GM19023 (cell line): ENCODE results near the gene KIAA1958.
"Not testable (repeated sequence)": the region's sequence is repeated elsewhere in the genome, so short reads cannot be mapped to it uniquely, and the experiment has no call there.

Source experiments
- ATAC-seq: cut with Tn5 transposase; IDR thresholded peaks from one replicate; pipeline ENCODE4 v1.9.1; 2021; ENCODE audit warnings: mild to moderate bottlenecking, moderate library complexity; ENCODE audit not compliant: unreplicated experiment

The KIAA1958 gene

DNA sequence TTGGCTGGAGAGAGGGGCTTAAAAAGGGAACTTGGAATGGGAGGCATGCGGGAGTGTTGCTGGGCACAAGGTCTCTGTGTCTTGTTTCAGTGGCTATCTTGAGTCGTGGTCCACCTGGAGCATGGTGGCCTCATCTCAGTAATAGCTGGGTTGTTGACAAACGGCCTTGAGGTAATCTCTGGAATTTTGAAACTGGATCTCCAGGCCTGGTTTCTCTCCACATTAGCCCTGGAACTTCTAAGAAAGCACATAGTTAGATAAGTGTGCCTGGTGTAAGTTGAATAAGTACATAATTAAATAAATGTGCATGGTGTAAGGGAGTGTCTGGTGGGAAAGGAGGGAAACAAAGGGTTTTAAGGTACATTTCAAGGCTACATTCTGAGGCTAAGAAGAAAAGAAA lies 169.0 kb downstream of the KIAA1958 start:
- no peak for ATAC-seq

DNA sequence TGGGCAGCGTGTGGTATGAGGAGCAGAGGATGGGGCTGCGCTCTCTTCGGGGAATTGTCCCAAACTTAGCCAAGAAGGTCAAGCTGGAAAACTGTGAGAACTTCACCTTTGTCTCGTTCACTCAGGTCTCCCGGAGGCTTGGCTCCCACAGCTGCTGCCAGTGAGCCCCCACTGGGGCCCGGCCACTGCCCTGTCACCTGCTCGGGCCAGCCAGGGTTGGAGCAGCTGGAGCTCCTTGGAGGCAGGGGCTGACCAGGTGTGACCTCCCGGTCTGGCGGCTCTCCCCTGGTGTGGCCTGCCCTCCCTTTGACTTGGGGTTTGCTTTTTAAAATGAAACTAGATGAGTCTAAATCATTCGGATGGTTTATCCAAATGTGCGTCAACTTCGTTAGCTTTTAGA lies 173.3 kb downstream of the KIAA1958 start:
- no peak for ATAC-seq

DNA sequence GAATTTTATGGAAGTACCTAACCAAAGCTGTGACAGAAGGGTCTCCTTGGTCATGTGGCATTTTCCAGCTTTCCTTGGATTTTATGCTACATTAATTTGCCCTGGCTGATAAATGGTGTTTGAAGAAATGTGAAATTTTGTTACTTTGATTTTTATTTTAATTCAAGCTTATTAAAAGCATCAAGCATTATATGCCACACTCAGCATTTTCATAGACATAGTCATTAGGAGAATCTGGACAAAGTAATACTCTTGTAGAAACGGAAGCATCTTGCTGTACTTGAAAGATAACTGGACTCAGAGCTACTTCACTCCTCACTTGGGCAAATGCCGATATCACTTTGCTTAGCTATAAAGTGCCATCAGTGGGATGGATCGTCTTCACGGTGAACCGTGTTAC lies 177.1 kb downstream of the KIAA1958 start:
- no peak for ATAC-seq

DNA sequence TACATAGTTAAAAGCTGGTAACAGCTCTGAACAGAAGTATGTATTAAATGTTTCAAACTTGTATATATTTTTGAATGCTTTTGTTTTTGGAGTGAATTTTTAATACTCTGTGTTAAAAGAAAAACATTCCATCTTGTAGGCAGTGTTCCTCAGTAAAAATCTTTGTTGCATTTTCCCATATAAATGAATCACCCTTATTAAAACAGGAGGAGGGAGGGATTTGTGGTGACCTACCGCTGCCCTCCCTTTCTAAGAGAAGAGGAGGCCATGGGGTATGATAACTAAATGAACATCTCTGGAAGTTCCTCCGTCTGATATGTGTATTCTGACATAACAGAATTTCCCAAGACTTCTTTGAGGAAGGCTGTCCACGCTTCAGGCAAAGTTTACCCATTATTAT lies 177.9 kb downstream of the KIAA1958 start:
- ATAC-seq = no peak

DNA sequence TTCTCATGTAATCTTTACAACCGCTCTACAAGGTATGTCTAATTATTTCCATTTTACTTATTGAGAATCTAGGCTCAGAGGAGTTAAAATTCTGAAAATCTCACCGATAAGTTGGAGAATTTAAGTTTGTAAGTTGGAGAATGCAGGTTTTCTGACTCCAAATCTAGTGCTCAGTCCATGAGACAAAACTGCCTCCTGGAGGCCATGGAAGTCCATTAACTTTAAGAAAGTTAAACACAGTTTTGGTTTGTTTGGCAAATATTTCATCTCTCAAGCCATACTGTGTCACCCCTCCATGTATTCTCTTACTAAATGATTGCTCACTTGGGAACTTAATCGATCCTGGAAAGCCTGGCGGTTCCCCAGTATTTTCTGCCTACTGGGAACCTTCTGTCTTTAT lies 178.7 kb downstream of the KIAA1958 start:
- no peak for ATAC-seq

DNA sequence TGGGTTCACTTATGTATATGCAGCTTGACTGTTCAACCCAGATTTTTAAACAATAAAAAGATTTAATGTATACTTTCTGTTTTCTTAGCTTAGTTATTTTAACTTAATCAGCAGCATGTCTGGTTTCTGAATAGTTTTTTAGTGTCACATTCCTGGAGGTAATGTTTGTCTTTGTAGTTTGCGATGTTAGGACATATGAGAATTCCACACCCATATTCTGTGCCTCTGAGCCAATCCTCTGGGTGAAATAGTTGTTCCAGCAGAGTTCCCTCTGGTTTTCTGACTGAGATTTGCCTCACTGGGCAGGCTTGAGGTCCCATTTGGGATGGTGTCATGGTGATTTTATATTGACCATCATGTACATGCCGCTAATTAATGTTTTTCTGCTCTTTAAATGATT lies 182.7 kb downstream of the KIAA1958 start:
- no peak for ATAC-seq

DNA sequence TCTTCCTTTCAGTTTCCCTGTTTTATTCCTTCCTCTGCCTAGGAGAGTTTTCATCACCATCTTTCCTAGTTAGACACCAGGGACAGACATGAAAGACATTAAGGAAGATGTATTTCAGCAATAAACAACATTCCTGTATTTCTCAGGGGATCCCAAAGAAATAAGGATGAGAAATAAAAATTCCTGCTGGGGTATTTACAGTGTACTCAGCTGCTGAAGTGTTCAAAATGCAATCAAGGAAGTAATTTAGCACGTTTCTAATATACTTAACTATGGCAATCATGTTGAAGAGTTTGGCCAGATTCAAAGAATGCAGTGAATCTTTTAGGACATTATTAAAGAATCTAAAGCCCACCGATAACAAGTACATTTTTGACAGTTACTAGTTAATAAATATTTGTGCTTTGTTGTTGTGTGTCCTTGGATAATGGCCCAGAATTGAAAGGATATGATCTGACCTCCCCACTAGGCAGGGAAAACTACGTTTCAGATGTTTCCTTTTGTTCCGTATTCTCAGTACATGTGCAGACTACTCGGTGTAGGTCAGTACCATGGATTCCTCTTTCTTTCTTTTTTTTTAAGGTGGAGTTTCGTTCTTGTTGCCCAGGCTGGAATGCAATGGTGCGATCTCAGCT lies 184.5 kb downstream of the KIAA1958 start:
- ATAC-seq = no peak

DNA sequence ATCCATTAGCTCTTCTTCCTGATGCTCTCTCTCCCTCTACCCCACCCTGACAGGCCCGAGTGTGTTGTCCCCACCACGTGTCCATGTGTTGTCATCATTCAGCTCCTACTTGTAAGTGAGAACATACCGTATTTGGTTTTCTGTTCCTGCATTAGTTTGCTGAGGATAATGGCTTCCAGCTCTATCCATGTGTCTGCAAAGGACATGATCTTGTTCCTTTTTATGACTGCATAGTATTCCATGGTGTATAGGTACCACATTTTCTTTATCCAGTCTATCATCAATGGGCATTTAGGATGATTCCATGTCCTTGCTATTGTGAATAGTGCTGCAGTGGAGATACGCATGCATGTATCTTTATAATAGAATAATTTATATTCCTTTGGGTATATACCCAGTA lies 186.6 kb downstream of the KIAA1958 start:
- not testable (repeated sequence) for ATAC-seq

DNA sequence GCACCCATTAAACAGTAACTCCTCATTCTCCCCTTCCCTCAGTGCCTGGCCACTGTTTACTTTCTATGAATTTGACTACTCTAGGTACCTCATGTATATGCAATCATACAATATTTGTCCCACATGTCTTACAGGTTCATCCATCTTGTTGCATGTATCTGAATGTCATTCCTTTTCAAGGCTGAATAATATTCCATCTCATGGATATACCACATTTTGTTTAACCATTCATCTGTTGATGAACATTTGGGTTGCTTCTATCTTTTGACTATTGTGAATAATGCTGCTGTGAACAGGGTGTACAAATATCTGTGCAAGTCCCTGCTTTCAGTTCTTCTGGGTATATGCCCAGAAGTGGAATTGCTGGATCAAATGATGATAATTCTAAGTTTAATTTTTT lies 190.4 kb downstream of the KIAA1958 start:
- ATAC-seq = no peak

DNA sequence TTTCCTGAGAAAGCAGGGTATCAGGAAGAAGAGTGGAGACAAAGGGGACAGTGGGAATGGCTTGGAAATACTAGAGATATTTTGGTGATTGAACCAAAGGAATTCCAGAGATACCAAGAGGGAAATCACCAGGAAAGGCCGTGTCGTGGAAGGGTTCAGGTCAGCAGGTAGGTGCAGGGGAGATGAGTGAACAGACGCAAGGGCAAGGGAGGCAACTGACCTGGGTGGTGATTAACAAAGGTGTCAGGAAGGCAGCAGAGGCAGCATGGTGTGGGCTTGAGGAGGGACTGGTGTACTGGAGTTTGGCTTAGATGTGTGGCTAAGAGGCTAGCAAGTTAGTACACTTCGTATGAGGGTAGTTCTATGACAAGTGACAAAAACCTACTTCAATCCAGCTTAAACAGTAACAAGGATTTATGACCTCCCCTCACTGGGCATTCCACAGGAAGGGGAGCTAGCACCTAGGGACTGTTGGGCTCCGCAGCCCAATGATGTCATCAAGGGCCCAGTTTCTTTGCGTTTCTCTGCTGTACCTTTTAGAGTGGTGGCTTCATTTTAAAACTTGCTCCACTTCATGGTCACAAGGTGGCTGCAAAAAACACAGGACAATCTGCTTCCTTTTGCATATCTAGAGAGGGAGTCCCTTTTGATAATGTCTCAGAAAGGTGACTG lies 194.2 kb downstream of the KIAA1958 start:
- ATAC-seq = no peak

DNA sequence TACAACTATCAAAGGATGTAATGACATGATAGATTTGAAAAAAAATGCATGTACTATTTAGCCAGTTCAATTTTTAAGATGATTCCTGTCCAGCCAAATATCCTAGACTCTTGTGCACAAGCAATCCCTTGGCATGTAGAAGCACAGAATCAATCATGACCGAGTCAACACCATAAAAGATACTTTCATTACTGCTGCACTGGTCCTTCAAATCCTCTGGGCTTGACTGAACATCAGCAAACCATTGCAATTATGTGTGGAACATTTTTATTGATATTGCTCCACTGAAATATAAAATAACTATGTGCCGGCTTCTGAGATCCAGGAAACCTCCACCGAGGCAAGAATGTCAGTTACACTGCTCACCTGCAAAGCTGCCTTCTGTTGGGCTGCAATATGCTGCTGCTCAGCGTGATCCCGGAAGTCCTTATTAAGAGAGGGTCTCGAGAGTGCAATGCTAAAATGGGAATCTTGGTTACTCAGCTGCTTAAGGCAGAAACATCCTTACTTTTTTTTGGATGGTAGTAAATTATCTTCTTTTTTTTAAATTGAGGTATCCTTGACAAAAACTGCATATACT lies 202.6 kb downstream of the KIAA1958 start:
- no peak for ATAC-seq

DNA sequence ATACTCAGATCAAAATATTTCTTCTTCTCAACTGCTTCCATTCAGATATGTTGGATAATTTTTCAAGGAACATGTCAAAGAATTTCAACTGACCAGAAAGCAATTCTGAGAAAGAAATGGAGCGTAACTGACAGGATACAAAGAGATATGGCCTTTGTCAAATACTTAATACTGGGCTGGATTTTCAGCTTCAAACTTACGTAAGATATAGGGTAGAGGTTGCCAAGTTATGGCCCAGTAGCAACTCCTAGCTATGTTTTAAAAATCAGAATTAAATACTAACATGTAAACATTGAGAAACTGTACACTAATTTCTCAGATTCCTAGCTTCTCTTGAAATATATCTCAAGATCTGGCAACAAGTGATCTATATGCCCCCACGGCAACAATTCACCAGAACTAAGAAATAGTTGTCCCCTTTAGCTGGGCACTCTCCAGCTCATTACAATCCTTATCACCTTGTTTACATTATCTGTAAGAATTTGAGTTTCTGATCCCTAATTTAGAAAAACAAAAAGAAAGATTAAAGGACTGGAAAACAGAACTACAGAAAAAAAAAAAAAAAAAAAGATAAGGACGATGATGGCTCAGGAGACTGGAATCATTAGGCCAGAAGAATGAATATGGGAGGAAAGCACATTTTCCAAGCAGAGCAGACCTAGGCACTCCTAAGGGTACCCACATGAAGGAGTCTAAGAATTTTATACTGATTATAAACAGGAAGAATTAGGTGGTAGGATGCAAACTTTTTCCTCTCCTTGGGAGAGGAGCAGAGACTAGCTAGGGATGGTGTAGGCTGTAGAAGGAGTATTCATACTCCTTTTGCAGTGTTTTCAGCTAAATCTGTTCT lies 208.3 kb downstream of the KIAA1958 start:
- ATAC-seq = no peak

DNA sequence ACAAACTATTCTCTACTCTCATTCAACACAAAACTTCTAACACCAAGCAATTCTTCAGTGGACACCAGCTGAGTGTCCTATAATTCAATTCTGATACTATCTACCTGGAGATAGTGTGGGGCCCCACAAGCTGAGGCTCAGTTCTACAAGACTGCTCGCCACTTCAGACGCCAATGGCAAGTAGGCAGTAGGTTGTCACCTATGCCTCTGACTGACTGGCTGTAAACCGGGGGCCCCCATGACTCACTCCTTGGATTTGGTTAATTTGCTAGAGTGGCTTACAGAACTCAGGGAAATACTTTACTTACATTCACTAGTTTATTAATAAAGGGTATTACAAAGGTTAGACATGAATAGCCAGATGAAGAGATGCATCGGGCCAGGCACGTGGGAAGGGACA lies 209.8 kb downstream of the KIAA1958 start:
- ATAC-seq = no peak

DNA sequence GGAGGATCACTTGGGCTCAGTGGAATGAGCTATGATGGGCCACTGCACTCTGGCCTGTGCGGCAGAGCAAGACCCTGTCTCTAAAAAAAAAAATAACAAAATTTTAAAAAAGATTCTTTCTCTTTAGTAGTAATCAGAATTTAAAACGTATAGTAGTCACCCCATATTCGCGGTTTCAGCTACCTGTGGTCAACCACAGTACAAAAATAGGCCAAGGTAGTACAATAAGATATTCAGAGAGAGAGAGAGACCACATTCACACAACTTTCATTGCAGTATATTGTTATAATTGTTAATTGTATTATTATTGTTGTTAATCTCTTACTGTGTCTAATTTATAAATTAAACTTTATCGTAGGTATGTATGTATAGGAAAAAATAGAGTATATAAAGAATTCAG lies 212.6 kb downstream of the KIAA1958 start:
- no peak for ATAC-seq

DNA sequence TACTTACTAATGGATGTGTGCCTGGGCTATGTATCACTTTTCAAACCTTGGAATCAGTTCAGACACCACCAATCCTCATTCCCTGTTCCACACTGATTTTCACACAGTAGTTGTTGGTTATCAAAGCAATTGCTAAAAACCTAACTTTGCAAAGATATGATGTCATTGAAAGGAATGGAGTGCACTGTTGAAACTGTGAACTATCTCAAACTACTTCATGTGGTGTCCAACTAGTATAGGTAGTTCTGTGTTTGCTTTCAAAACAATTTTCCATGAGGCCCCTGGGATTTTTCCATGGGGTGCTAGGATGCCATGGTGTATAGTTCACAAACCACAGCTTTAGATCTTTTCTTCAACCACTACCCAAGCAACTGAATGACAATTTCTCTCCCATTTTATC lies 213.5 kb downstream of the KIAA1958 start:
- ATAC-seq = no peak

DNA sequence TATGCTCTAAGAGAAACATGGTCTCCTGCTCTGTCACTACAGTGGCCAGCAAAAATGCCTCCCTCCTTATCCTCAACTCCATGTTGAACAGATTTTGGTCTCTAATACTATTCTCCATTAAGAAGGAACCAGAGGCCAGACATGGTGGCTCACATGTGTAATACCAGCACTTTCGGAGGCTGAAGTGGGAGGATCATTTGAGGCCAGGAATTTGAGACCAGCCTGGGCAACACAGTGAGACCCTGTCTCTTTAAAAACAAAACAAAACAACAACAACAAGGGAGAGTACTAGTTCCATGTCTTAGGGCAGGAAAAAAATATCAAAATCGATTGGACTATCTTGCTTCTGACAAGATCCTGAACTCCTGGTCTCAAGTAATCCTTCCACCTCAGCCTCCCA lies 216.7 kb downstream of the KIAA1958 start:
- ATAC-seq = no peak

DNA sequence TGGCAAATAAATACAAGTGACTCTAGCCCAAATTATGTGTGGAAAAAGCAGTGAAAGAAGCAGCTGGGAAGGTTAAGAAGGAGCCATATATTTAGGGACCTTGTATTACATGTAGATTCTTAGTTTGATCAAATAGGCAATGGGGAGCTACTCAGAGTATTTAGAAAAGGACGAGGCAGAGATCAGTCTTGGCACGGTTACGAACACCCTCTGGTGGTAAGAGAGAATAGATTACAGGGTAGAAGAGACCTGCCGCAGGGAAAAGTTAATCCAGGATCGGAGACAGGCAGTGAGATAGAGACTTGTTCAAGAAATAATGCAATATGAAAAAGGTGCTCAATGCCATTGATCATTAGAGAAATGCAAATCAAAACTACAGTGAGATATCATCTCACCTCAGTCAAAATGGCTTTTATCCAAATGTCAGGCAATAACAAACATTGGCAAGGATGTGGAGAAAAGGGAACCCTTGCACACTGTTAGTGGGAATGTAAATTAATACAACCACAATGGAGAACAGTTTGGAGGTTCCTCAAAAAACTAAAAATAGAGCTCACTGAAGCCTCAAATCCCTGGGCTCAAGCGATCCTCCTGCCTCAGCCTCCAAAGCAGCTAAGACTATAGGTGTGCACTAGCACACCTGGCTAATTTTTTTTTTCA lies 219.3 kb downstream of the KIAA1958 start:
- no peak for ATAC-seq

DNA sequence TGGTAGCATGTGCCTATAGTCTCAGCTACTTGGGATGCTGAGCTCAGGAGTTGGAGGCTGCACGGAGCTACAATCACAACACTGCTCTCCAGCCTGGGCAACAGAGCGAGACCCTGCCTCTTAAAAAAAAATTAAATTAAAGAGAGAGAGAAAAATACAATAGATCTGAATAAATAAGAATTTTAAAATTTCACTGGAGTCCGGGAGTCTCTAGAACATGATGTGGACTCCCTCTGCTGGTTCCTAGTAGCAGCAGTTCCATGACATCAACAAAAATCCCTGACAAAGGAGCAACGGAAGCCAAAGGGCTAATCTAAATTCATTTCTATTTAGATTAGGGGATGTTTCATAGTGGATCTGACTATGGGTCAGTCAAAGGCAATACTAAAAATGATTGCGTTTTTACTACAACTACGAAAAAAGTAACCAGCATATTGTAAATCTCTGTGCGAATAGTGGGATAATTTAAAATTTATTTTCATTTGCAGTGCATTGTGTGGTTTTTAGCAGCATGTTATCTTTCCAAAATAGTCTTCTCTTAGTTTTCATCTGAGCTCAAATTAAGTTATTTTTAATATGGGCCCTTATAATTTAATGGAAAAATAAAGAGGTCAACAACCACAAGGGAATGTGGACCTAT lies 224.5 kb downstream of the KIAA1958 start:
- no peak for ATAC-seq

DNA sequence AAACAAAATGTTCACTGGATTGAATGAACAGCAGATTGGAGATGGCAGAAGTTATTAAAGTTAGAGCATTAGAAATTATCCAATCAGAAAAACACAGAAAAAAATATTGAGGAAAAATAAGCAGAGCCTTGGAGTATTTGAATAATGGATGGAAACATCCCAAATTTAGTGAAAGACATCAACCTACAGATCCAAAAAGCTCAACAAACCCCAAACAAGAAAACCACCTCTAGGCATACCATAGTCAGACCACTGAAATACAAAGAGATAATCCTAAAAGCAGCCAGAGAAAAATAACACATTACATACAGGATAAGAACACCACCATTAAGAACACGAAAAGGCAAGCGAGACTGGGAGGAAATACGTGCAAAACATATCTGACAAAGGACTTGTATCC lies 226.1 kb downstream of the KIAA1958 start:
- ATAC-seq = no peak

DNA sequence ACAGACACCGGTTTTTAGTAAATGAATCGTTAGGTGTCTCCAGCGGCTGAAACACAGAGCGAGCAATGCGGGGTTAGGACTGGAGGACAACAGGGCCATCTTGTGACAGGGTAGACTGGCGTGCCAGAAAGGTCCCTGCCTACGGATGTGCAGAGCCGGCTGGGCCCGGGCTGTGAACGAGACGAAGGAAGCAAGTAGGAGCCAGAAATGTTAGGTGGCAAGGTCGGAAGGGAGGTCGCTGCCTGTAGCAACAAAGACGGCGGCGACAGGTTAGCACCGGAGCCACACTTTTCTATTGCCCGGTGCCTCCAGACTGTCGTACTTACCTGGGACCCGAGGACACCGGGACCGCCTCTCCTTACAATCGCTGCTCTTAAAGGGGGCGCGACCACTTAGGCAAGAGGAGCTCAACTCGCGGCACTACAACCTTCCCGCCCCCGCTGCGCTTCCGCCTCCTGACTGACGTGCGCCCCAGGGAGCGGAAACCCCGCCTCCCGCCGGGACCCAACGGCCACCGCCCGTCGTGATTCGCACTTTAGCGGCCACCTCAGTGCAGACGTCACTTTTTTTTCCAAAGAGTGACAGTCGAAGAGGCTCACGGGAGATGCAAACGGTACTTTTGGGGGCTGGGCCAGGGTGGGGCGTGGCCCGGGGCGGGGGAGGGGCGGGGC lies 231.2 kb downstream of the KIAA1958 start, which contains the start of gene INIP:
Gene INIP, minus strand, starts transcription at position 457 of the 671 bp plus-strand sequence. CDS start 1,632 bp downstream, outside the sequence.
- ATAC-seq = peak; percentile 97
